DND-41 (cell line): ENCODE measurements around the gene SLC37A2.

Experiments used
- CTCF ChIP-seq: IDR thresholded peaks from 2 replicates; pipeline ENCODE4 v1.5.1; 2012; ENCODE audit warnings: borderline replicate concordance, low read length, moderate library complexity, mild to moderate bottlenecking; ENCODE audit not compliant: poor library complexity, severe bottlenecking; ENCODE audit errors: extremely low read depth
- EZH2 ChIP-seq: IDR thresholded peaks from 3 replicates; pipeline ENCODE4 v1.6.1; 2012; ENCODE audit warnings: borderline replicate concordance, low read depth, mild to moderate bottlenecking, moderate library complexity, low read length, inconsistent platforms; ENCODE audit not compliant: severe bottlenecking

- TF ChIP-seq CTCF (no peak), EZH2 (no peak)
These were observed 23.7 kb downstream of the SLC37A2 start for GRCh38 chr11:125086633-125087296.
